Measurements from ENCODE around the gene PRKX.
"Not testable (repeated sequence)": the region's sequence is repeated elsewhere in the genome, so short reads cannot be mapped to it uniquely, and the experiment has no call there.

PRKX gene

GRCh38 chrX:3563451-3563850 lies 150.0 kb downstream of the PRKX start:
- no peak for DNase-seq

- not testable (repeated sequence) for DNase-seq
Observed at GRCh38 chrX:3560010-3560409, 153.4 kb downstream of the PRKX start.

Data from activated CD4-positive, CD25-positive, alpha-beta regulatory T cell treated with anti-CD3 and anti-CD28 coated beads, Interleukin-2, amount 50 U/mL, for 72 hours (primary cell).